Duodenal mucosa (tissue), 2 donors: ENCODE results near the gene OTOF.

ENCODE experiments used
- H3K27ac ChIP-seq: one replicate; pipeline ENCODE4 v1.7.0; 2013; ENCODE audit warnings: low read depth, low read length
- H3K27me3 ChIP-seq, 2 donors: one replicate each; pipeline ENCODE4 v1.7.0; 2013; ENCODE audit warnings: low read length in 2 of 2, control low read depth in 1 of 2; ENCODE audit not compliant: insufficient read depth in 2 of 2, control insufficient read depth in 1 of 2
- H3K36me3 ChIP-seq, 2 donors: one replicate each; pipeline ENCODE4 v1.7.0; 2013; ENCODE audit warnings: low read length in 2 of 2, control low read depth in 1 of 2; ENCODE audit not compliant: insufficient read depth in 2 of 2, control insufficient read depth in 1 of 2
- H3K4me1 ChIP-seq, 2 donors: one replicate each; pipeline ENCODE4 v1.7.0; 2013; ENCODE audit warnings: low read length in 2 of 2, control low read depth in 1 of 2; ENCODE audit not compliant: insufficient read depth in 2 of 2, control insufficient read depth in 1 of 2
- H3K4me3 ChIP-seq, 2 donors: one replicate each; pipeline ENCODE4 v1.7.0; 2013; ENCODE audit warnings: low read length in 2 of 2, low read depth in 1 of 2
- H3K9ac ChIP-seq, 2 donors: one replicate each; pipeline ENCODE4 v1.7.0; 2013; ENCODE audit warnings: low read length in 2 of 2, low read depth in 1 of 2
- H3K9me3 ChIP-seq, 2 donors: one replicate each; pipeline ENCODE4 v1.7.0; 2013; ENCODE audit warnings: low read length in 2 of 2, control low read depth in 1 of 2; ENCODE audit not compliant: control insufficient read depth in 1 of 2

Gene OTOF

DNA sequence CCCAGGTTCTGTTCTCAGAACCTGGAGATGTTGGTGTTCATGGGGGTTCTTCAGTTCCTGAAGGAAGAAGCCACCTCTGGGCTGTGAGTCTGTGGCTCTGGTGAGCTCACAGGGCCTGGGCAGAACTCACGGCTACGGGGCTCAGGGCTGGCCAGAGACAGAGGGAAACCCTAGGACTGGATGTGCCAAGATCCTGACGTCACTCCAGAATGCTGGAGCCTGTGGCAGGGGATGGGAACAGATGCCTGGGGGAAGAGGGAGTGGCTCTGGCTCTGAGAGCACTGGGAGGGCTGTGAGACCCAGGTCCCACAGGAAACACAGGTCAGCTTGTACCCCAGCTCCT is at the start of gene OTOF:
OTOF (minus strand) TSS at position 214 of the 343 bp plus-strand sequence.
- peaks cover 13 to 24% of the 10 kb centered on the region in 2 donors for H3K4me1 ChIP-seq
- H3K36me3 ChIP-seq, result no peaks in the 10 kb centered on the region
- no peak within 1 kb of the TSS for H3K27ac ChIP-seq
- H3K4me3 ChIP-seq, result no peak within 1 kb of the TSS
- no peaks in the 10 kb centered on the region for H3K27me3 ChIP-seq
- no peaks in the 10 kb centered on the region for H3K9me3 ChIP-seq
- H3K9ac ChIP-seq, result no peak within 1 kb of the TSS

DNA sequence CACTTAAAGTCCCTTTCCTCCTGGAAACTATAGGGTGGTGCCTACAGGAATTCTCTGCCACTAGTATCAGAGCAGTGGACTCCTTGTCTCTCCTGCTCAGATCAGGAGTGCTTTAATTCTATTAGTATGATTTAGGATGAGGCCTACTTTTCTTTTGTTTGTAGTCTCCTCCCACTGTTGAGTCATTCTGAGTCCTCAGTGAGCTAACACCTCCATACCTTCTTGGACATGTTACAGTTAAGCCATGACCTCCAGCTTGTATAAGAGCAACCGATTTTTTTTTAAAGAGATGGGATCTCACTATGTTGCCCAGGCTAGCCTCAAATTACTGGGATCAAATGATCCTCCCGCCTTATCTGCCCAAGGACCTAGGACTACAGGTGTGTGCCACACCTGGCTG is 48.7 kb upstream of the OTOF start:
- Histone ChIP-seq H3K36me3 (no peaks in the 10 kb centered on the region), H3K9me3 (no peaks in the 10 kb centered on the region), H3K27ac (no peak overlapping the region), H3K4me3 (no peak overlapping the region), H3K27me3 (no peaks in the 10 kb centered on the region), H3K9ac (no peak overlapping the region), H3K4me1 (no peaks in the 10 kb centered on the region)

DNA sequence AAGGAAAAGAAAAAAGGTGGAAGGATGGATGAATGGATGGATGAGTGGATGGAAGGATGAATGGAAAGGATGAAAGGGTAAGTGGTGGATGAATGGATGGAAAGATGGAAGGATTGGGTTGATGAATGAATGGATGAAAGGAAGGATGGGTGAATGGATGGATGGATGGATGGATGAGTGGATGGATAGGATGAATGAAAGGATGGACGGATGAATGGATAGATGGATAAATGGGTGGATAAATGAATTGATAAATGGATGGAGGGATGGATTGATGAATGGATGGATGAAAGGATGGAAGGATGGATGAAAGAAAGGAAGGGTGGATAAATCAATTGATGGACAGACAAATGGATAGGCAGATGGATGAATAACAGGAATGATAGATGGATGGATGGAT is 48.2 kb upstream of the OTOF start:
- H3K27me3 ChIP-seq, result no peaks in the 10 kb centered on the region
- H3K4me3 ChIP-seq, result no peak overlapping the region
- H3K9me3 ChIP-seq, result no peaks in the 10 kb centered on the region
- no peak overlapping the region for H3K9ac ChIP-seq
- H3K36me3 ChIP-seq, result no peaks in the 10 kb centered on the region
- H3K4me1 ChIP-seq, result no peaks in the 10 kb centered on the region
- no peak overlapping the region for H3K27ac ChIP-seq

DNA sequence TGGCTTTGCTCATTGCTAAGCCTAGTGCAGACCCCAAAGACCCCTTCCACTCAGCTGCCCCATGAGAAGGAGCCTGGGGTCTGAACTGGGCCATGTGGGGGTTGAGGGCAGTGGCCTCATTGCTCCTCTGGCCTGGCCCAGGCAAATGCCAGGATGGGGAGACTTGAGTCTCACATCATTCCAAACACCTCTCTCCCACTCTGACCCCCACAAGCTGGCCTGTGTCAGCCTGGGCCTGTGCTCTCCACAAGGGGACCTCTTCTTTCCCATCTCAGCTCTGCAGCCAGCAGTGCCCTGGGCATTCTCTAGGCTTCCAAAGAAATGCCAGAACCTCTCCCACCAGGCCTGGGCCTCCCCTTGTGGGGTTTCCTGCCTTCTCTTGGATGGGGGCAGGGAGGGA is 45.8 kb upstream of the OTOF start:
- Histone ChIP-seq H3K4me3 (no peak overlapping the region), H3K9me3 (no peaks in the 10 kb centered on the region), H3K27me3 (peaks cover 3 to 4% of the 10 kb centered on the region in 2 donors), H3K36me3 (no peaks in the 10 kb centered on the region), H3K27ac (no peak overlapping the region), H3K9ac (no peak overlapping the region), H3K4me1 (no peaks in the 10 kb centered on the region)

DNA sequence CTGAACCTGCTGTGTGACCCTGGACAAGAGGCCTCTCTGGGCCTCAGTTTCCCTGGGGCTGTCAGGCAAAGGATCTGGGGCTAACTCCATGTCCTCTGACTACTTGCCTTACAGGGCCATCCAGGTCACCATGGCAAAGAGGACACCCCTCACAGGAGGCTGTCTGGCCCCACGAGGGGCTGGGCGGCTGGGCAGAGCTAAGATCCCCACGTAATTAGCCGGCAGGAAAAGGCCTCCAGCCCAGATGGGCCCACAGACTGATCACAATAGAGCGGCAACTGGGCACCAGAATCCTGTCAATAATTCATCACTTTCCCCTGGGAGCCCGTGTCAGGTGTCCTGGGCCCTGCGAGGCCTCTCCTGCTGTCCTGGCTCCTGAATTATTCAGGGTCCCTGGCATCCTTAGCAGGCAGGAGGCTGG is 44.8 kb upstream of the OTOF start:
- H3K27me3 ChIP-seq, result peaks cover 3 to 4% of the 10 kb centered on the region in 2 donors
- no peaks in the 10 kb centered on the region for H3K36me3 ChIP-seq
- no peak overlapping the region for H3K9ac ChIP-seq
- H3K4me1 ChIP-seq, result no peaks in the 10 kb centered on the region
- no peak overlapping the region for H3K27ac ChIP-seq
- H3K9me3 ChIP-seq, result no peaks in the 10 kb centered on the region
- no peak overlapping the region for H3K4me3 ChIP-seq

DNA sequence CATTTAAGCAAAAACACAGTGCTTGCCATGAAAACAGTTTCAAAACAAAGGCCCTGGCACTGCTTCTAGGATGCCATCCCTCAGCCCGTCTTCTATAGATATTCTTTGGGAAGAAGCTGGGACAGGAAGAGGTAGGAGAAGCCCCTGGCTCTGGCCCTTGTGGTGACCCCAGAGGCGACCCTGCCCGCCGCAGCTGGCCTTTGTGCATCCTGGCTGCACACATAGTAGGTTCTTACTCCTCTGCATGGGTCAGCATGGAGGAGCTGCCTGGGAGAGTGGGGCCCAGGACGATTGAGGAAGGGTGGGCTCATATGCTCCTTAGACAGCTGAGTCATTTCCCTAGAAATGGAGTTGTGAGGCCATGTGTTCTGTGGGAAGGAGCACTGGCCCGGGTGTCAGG is 44.4 kb upstream of the OTOF start:
- Histone ChIP-seq H3K27ac (no peak overlapping the region), H3K27me3 (peaks cover 3 to 4% of the 10 kb centered on the region in 2 donors), H3K9ac (no peak overlapping the region), H3K9me3 (no peaks in the 10 kb centered on the region), H3K36me3 (no peaks in the 10 kb centered on the region), H3K4me1 (no peaks in the 10 kb centered on the region), H3K4me3 (no peak overlapping the region)

DNA sequence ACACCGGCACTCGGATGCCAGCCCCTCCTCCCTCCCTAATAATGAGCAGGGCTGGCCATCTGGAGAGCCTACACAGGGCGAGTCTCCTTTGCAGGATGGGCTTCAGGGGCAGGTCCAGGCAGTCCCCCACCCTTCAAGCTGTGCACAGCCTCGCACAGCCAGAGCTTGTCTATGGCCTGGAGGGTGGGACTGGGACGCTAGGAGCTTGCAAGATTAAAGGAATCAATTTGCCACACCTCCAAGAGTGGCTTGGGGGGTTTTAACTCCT is 43.9 kb upstream of the OTOF start:
- no peak overlapping the region for H3K4me3 ChIP-seq
- H3K9ac ChIP-seq, result no peak overlapping the region
- peaks cover 3 to 4% of the 10 kb centered on the region in 2 donors for H3K27me3 ChIP-seq
- H3K36me3 ChIP-seq, result no peaks in the 10 kb centered on the region
- H3K4me1 ChIP-seq, result no peaks in the 10 kb centered on the region
- H3K9me3 ChIP-seq, result no peaks in the 10 kb centered on the region
- H3K27ac ChIP-seq, result no peak overlapping the region

DNA sequence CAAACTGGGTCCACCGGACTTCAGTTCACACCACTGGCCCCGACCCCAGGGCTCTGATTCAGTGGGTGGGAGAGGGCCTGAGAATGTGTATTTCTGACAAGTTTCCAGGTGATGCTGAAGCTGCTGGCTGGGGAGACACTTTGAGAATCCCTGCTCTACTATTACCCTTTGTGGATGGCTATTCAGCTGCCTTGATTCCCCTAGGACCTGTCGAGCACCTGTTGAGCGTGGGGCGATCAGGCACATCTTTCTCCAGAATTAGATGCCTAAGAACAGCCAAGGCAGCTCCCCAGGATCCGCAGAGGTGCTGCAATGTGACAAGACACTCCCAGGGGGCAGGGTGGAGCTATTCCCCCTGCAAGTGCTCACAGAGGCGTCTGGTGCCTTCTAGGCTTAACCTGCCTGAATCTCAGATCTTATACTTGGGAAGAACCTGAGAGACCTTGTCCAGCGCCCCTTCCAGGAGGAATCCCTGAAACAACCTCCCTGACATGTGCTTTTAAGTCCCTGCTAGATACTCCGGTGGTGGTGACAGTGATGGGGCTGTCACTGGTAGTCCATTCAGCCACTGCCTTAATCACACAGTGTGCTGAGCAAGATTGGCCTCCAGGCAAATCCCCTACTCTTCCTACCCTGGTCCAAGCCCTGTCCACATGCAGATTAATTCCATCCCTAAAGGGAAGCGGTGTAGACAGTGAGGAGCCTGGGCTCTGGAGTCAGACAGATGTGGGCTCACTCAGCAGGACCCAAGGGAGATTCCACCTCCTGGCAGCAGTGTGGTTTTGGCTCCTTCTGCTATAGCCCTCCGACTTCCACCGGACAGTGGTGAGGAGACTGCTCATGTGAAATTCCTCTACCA is 43.4 kb upstream of the OTOF start:
- Histone ChIP-seq H3K36me3 (no peaks in the 10 kb centered on the region), H3K4me3 (no peak overlapping the region), H3K27me3 (peaks cover 3 to 4% of the 10 kb centered on the region in 2 donors), H3K9ac (no peak overlapping the region), H3K9me3 (no peaks in the 10 kb centered on the region), H3K27ac (no peak overlapping the region), H3K4me1 (no peaks in the 10 kb centered on the region)

DNA sequence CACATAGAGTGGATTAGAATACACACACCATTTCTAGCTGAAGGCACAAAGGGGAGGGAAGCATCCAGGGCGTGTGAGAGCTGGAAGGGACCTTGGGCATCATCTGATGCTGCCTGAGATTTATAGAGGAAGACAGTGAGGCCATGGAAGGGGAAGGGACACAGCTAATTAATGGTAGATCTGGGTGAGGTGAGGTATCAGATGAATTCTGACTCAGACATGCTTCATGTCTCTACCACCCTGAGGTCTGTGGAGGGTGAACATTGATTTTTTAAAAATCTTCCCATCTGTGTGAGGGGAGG is 42.2 kb upstream of the OTOF start:
- Histone ChIP-seq H3K27ac (no peak overlapping the region), H3K9ac (no peak overlapping the region), H3K27me3 (peaks cover 3 to 4% of the 10 kb centered on the region in 2 donors), H3K9me3 (no peaks in the 10 kb centered on the region), H3K4me3 (no peak overlapping the region), H3K4me1 (no peaks in the 10 kb centered on the region), H3K36me3 (no peaks in the 10 kb centered on the region)

DNA sequence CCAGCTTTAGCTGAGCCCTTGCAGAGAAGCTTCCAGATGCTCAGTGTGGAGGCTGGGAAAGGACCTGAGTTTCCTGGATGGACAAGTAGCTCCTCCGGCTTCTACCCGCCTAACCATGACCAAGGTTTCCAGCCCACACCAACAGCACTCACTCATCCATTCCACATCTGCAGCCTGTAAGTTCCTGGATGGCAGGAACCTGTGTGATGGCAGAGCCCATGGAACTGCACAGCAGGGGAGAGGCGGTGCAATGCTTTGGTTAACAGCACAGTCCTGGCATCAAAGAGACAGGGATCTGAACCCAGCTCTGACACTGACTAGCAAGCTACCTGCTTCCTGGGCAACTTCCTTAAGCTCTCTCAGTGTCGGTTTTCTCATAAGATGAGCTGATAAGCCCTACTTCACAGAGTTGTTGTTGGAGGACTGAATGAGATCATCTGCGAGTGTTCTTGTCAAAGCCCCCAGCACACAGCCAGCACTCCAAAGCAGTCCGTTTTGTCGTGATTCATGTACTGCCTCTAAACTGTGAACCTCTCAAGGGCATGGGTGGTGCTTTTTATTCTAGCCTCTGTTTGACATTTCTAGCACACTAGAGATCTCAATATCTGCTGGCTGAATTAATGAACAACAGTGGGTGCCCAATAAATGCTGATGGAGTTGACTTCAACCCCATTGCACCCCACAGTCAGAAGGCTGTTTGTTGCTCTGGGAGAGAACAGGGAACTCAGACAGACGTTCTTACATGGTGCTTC is 41.6 kb upstream of the OTOF start:
- Histone ChIP-seq H3K4me1 (no peaks in the 10 kb centered on the region), H3K4me3 (no peak overlapping the region), H3K27me3 (peaks cover 3 to 4% of the 10 kb centered on the region in 2 donors), H3K9me3 (no peaks in the 10 kb centered on the region), H3K9ac (no peak overlapping the region), H3K36me3 (no peaks in the 10 kb centered on the region), H3K27ac (no peak overlapping the region)
